ENCODE data around the gene TMEM233.
"Not testable (repeated sequence)": the region's sequence is repeated elsewhere in the genome, so short reads cannot be mapped to it uniquely, and the experiment has no call there.

Gene TMEM233

GRCh38 chr12:119613319-119613936 is 19.9 kb downstream of the TMEM233 start:
- DNase-seq (ENCODE audit: low read depth) = no peak

DNA sequence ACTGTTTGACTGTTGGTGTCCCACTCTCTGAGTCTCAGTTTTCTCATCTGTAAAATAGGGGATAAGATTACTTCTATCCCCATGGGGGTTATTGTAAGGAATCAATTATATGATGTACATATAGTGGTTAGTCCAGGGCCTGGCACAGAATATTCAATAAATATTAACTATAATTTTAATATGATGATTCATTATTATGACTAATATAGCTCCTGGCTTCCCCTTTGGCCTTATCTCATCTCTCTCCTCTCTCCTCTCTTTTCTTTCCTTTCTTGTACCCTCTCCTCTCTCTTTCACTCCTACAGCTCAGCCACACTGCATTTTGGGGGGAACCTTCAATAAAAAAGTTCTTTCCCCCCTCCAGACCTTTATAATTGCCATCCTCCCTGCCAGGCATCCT is 21.1 kb downstream of the TMEM233 start:
- DNase-seq (ENCODE audit: low read depth) = no peak

- DNase-seq (ENCODE audit: low read depth) = no peak
These were observed 22.2 kb downstream of the TMEM233 start for GRCh38 chr12:119615518-119616475.

DNA sequence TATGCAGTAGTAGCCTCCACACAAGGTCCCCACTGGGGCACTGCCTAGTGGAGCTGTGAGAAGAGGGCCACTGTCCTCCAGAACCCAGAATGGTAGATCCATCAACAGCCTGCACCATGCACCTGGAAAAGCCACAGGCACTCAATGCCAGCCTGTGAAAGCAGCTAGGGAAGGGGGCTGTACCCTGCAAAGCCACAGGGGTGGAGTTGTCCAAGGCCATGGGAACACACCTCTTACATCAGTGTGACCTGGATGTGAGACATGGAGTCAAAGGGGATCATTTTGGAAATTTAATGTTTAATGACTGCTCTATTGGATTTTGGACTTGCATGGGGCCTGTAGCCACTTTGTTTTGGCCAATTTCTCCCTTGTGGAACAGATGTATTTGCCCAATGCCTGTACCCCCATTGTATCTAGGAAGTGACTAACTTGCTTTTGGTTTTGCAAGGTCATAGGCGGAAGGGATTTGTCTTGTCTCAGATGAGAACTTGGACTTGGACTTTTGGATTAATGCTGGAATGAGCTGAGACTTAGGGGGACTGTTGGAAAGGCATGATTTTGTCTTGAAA is 24.8 kb downstream of the TMEM233 start:
- DNase-seq (ENCODE audit: low read depth) = not testable (repeated sequence)

GRCh38 chr12:119620490-119620889 is 26.9 kb downstream of the TMEM233 start:
- DNase-seq (ENCODE audit: low read depth) = no peak

GRCh38 chr12:119621878-119622277 is 28.3 kb downstream of the TMEM233 start:
- no peak for DNase-seq (ENCODE audit: low read depth)

- DNase-seq (ENCODE audit: low read depth) = no peak
These were observed 31.4 kb downstream of the TMEM233 start for GRCh38 chr12:119624966-119625365.

- no peak for DNase-seq (ENCODE audit: low read depth)
These were observed 33.6 kb downstream of the TMEM233 start for GRCh38 chr12:119627019-119627643.

DNA sequence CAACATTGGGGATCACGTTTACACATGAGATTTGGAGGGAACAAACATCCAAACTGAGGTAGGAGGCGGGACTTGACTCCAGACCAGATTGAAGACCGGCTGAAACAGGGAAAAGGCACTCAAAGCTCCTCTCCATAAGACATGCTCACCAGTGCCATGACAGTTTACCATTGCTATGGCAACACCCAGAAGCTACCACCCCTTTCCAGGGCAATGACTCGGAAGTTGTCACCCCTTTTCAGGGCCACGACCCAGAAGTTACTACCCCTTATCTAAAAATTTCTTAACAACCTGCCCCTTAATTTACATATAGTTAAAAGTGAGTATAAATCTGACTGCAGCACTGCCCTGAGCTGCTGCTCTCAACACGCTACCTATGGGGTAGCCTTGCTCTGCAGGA is 34.1 kb downstream of the TMEM233 start:
- DNase-seq (ENCODE audit: low read depth) = no peak

GRCh38 chr12:119630223-119630780 is 36.7 kb downstream of the TMEM233 start:
- DNase-seq (ENCODE audit: low read depth) = no peak

- no peak for DNase-seq (ENCODE audit: low read depth)
These were observed 37.5 kb downstream of the TMEM233 start for GRCh38 chr12:119630962-119631550.

DNA sequence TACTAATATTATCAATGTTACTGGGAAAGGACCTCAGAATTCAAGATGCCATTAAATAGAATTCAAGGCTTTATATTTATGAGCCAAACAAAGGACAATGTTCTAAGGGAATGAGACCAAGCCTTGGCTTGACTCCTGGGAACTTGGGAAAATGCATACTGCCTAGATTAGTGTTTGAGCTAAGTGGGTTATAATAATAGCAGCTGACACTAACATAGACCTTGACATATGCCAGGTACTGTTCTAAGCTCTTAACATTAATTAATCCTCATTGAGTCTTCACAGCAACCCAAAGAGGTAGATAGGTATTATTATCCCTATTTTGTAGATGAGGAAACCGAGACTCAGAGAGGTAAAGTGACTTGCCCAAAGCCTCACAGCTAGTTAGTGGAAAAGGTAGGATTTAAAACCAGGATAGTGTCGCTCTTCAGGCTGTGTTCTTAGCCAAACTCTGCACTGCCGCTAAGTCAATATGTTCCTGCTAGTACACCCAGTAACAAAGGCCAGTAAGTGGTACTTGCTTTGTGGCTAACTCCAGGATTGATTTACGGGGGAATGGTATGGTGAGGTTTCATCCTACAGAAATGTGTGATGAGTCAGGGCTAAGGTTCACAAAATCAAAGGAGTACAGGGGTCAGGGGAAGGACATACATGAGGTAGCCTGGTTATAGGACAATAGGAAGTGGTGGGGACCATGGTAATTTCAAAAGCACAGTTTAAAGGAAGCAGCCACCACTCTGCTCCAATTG is 38.5 kb downstream of the TMEM233 start:
- no peak for DNase-seq (ENCODE audit: low read depth)

GRCh38 chr12:119634743-119635142 is 41.2 kb downstream of the TMEM233 start:
- DNase-seq (ENCODE audit: low read depth) = no peak

DNA sequence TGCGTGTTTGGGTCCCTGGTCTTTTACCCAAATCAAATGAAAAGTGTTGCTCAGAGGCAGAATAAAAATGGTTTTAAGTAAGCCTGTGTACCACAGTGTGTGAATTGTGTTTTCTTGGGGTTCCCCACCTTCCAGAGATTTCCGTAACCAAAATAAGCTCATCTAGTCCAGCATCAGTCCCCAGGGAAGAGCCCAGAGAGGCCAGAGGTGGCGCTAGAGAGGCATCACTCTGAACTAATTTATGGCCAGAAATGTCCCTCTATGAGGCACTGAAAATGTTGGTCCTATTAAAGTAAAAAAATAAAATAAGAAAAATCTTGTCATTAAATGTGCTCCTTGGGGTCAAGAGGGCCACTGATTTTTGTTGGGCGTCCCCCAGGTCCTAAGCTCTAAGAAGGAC is 49.4 kb downstream of the TMEM233 start:
- DNase-seq (ENCODE audit: low read depth) = no peak

DNA sequence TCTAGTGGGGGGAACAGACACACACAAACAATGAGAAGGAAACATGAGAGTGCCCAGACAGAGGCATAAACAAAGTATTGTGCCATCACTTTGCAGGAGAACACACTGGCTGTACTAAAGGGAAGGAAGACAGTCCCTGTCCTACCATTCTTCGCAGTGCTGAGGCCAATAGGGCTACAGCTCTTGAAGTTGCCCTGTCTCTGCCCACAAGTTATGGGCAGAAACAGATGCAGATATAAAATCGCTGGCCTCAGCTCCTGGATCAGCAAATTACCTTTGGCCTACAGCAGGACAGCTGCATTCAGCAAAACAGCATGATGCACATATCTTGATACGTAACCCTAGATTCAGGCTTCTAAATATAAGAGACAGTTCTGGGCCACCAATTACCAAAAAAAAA is 51.4 kb downstream of the TMEM233 start:
- DNase-seq (ENCODE audit: low read depth) = no peak

GRCh38 chr12:119645535-119646059 is 52.0 kb downstream of the TMEM233 start:
- DNase-seq (ENCODE audit: low read depth) = no peak

GRCh38 chr12:119649202-119649808 is 55.7 kb downstream of the TMEM233 start:
- no peak for DNase-seq (ENCODE audit: low read depth)

GRCh38 chr12:119652665-119653064 is 59.1 kb downstream of the TMEM233 start:
- DNase-seq (ENCODE audit: low read depth) = no peak

DNA sequence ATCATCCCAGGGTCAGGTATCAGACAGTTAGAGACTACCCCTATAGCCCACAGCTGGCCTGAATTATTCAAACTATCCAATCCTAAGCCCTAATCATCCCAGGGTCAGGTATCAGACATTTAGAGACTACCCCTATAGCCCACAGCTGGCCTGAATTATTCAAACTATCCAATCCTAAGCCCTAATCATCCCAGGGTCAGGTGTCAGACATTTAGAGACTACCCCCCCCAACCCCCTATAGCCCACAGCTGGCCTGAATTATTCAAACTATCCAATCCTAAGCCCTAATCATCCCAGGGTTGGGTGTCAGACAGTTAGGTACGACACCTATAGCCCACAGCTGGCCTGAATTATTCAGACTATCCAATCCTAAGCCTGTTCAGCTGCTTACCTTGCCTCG is 63.4 kb downstream of the TMEM233 start:
- DNase-seq (ENCODE audit: low read depth) = not testable (repeated sequence)

- DNase-seq (ENCODE audit: low read depth) = not testable (repeated sequence)
These were observed 64.6 kb downstream of the TMEM233 start for GRCh38 chr12:119658166-119658565.
